ENCODE data around the gene LMBR1.

- TF ChIP-seq POLR2A (IDR thresholded peaks at IDR 0.05; ENCODE audit: insufficient read depth in 1 of 2, low read depth in 2 of 2, low read length in 2 of 2) = no peak
- TF ChIP-seq CHCHD3 (CRISPR knock-in tag; IDR thresholded peaks at IDR 0.05) = no peak
- no peak for TF ChIP-seq HDAC1 (CRISPR knock-in tag; IDR thresholded peaks at IDR 0.05)
- TF ChIP-seq POLR2AphosphoS5 (IDR thresholded peaks at IDR 0.05; ENCODE audit: low read depth, low read length) = no peak
- TF ChIP-seq CBX5 (CRISPR knock-in tag; IDR thresholded peaks at IDR 0.05; ENCODE audit: borderline replicate concordance) = no peak
- no peak for TF ChIP-seq ZBTB10 (CRISPR knock-in tag; IDR thresholded peaks at IDR 0.05; ENCODE audit: borderline replicate concordance)
- no peak for TF ChIP-seq SPEN (CRISPR knock-in tag; IDR thresholded peaks at IDR 0.05; ENCODE audit: low read depth)
- no peak for TF ChIP-seq MTF1 (CRISPR knock-in tag; IDR thresholded peaks at IDR 0.05)
- TF ChIP-seq MXI1 (IDR thresholded peaks at IDR 0.05; ENCODE audit: borderline replicate concordance, low read depth, low read length) = no peak
Observed at GRCh38 chr7:156651474-156651873, 241.5 kb downstream of the LMBR1 start.

Data from HepG2 (cell line).